Uterus (tissue), 2 donors: ENCODE measurements around the gene PPFIA4.

Source experiments
- CTCF ChIP-seq, 4 experiments: fragments of 200-600 bp in 2 of 4; fragments of 450-650 bp in 2 of 4; sonication (generic) in 2 of 4; IDR thresholded peaks; one replicate each; pipeline ENCODE4 v1.5.1; 2016 to 2019; ENCODE audit warnings: antibody characterized with exemption in 4 of 4, mild to moderate bottlenecking in 2 of 4, moderate library complexity in 1 of 4
- POLR2A ChIP-seq, 2 donors: fragments of 450-650 bp; IDR thresholded peaks; one replicate each; pipeline ENCODE4 v1.6.1; 2016; ENCODE audit warnings: antibody characterized with exemption in 2 of 2, mild to moderate bottlenecking in 1 of 2, moderate library complexity in 1 of 2

DNA sequence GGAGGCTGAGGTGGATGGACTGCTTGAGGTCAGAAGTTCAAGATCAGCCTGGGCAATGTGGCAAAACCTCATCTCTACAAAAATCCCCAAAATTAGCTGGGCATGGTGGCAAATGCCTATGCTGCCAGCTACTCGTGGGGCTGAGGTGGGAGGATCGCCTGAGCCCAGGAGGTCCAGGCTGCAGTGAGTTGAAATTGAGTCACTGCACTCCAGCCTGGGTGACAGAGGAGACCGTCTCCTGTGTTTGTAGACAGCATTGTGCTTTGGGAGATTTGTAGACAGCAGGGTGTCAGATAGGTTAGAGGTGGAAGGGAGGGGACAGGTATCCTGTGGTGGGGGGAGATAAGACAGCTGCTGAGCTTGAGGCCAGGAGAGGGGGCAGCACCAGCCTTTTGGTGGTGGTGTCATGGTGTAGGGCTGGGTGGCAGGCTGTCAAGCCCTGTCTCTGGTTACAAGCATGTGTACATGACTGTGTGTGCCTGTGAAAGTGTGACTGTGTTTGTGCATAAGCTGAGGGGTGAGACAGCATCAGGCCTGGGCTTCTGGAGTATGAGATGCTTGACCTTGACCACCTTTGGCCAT is 15.2 kb downstream of the PPFIA4 start:
- TF ChIP-seq CTCF (IDR thresholded peaks at IDR 0.05) (no peak), POLR2A (IDR thresholded peaks at IDR 0.05) (no peak)
